HG03469 (cell line): ENCODE measurements around the gene TRDMT1.

Experiments
- ATAC-seq: cut with Tn5 transposase; IDR thresholded peaks from one replicate; pipeline ENCODE4 v1.9.1; 2021; ENCODE audit warnings: mild to moderate bottlenecking, moderate library complexity, moderate number of reproducible peaks; ENCODE audit not compliant: unreplicated experiment

Gene TRDMT1

GRCh38 chr10:17109475-17110207, 91.8 kb downstream of the TRDMT1 start:
- ATAC-seq, result no peak

- ATAC-seq, result no peak
Observed at GRCh38 chr10:17109046-17109445, 92.4 kb downstream of the TRDMT1 start.

- ATAC-seq, result no peak
Observed at GRCh38 chr10:17106991-17107390, 94.5 kb downstream of the TRDMT1 start.

- no peak for ATAC-seq
Observed at GRCh38 chr10:17101910-17102266, 99.6 kb downstream of the TRDMT1 start.

GRCh38 chr10:17101257-17101909, 100.1 kb downstream of the TRDMT1 start:
- no peak for ATAC-seq

GRCh38 chr10:17100586-17100985, 100.9 kb downstream of the TRDMT1 start:
- no peak for ATAC-seq

- ATAC-seq, result no peak
Observed at GRCh38 chr10:17098012-17098411, 103.5 kb downstream of the TRDMT1 start.
